Hindlimb muscle (tissue), 1 donor: ENCODE results near the gene PHACTR2. TPM values are rescaled to one million over a fixed set of nuclear protein-coding genes. Genes with fewer than 3 reads are reported as not detected.
"Not testable (repeated sequence)": the region's sequence is repeated elsewhere in the genome, so short reads cannot be mapped to it uniquely, and the experiment has no call there.

Experiments used
- DNase-seq: peaks from one replicate; pipeline ENCODE4 v3.0.0-alpha.2; 2013
- polyA plus RNA-seq: library from polyadenylated mRNA; unstranded; fragments of 120-200 nt; gene quantifications from one replicate; pipeline ENCODE4 v1.2.1, GENCODE V29; 2013; ENCODE audit not compliant: insufficient read length

The PHACTR2 gene
- polyA plus RNA-seq, 1 donor, result 36.5 TPM

- DNase-seq, result no peak
These were observed 21.7 kb downstream of the PHACTR2 start for GRCh38 chr6:143699430-143699825.

GRCh38 chr6:143700684-143701348 is 23.1 kb downstream of the PHACTR2 start:
- DNase-seq, result peak; percentile 77

GRCh38 chr6:143701349-143702234 is 23.8 kb downstream of the PHACTR2 start:
- no peak for DNase-seq

GRCh38 chr6:143705569-143705968 is 27.8 kb downstream of the PHACTR2 start:
- no peak for DNase-seq

- no peak for DNase-seq
These were observed 29.9 kb downstream of the PHACTR2 start for GRCh38 chr6:143707697-143708096.

- no peak for DNase-seq
These were observed 31.1 kb downstream of the PHACTR2 start for GRCh38 chr6:143708889-143709288.

- DNase-seq, result no peak
These were observed 33.9 kb downstream of the PHACTR2 start for GRCh38 chr6:143711714-143712113.

GRCh38 chr6:143718472-143718871 is 40.7 kb downstream of the PHACTR2 start:
- no peak for DNase-seq

- DNase-seq, result no peak
These were observed 43.9 kb downstream of the PHACTR2 start for GRCh38 chr6:143721642-143722041.

- DNase-seq, result no peak
These were observed 47.1 kb downstream of the PHACTR2 start for GRCh38 chr6:143724876-143725275.

- DNase-seq, result no peak
These were observed 48.4 kb downstream of the PHACTR2 start for GRCh38 chr6:143726015-143726647.

- no peak for DNase-seq
These were observed 49.3 kb downstream of the PHACTR2 start for GRCh38 chr6:143727035-143727434.

- DNase-seq, result no peak
These were observed 54.0 kb downstream of the PHACTR2 start for GRCh38 chr6:143731789-143732188.

GRCh38 chr6:143732536-143732935 is 54.8 kb downstream of the PHACTR2 start:
- DNase-seq, result no peak

GRCh38 chr6:143733510-143733909 is 55.7 kb downstream of the PHACTR2 start:
- no peak for DNase-seq

GRCh38 chr6:143734641-143735063 is 56.9 kb downstream of the PHACTR2 start:
- no peak for DNase-seq

- not testable (repeated sequence) for DNase-seq
These were observed 60.4 kb downstream of the PHACTR2 start for GRCh38 chr6:143738072-143738690.

GRCh38 chr6:143739341-143739851 is 61.6 kb downstream of the PHACTR2 start:
- no peak for DNase-seq

- DNase-seq, result no peak
These were observed 62.4 kb downstream of the PHACTR2 start for GRCh38 chr6:143740213-143740612.

- no peak for DNase-seq
These were observed 63.7 kb downstream of the PHACTR2 start for GRCh38 chr6:143741480-143741879.

GRCh38 chr6:143742070-143742954 is 64.5 kb downstream of the PHACTR2 start:
- DNase-seq, result no peak

GRCh38 chr6:143742955-143743255 is 65.1 kb downstream of the PHACTR2 start:
- DNase-seq, result no peak
